ENCODE measurements around the gene CACNA1A.

Gene CACNA1A

GRCh38 chr19:13301627-13302334 is 204.5 kb downstream of the CACNA1A start:
- DNase-seq, result no peak

GRCh38 chr19:13300421-13301030 is 205.8 kb downstream of the CACNA1A start:
- DNase-seq, result no peak

- no peak for DNase-seq
Observed at GRCh38 chr19:13299838-13300237, 206.4 kb downstream of the CACNA1A start.

GRCh38 chr19:13298565-13299481 is 207.5 kb downstream of the CACNA1A start:
- DNase-seq, result no peak

- no peak for DNase-seq
Observed at GRCh38 chr19:13297023-13297422, 209.3 kb downstream of the CACNA1A start.

GRCh38 chr19:13294812-13295567 is 211.3 kb downstream of the CACNA1A start:
- DNase-seq, result no peak

- DNase-seq, result no peak
Observed at GRCh38 chr19:13291913-13292312, 214.4 kb downstream of the CACNA1A start.

- DNase-seq, result no peak
Observed at GRCh38 chr19:13290741-13291140, 215.5 kb downstream of the CACNA1A start.

- DNase-seq, result no peak
Observed at GRCh38 chr19:13289295-13289694, 217.0 kb downstream of the CACNA1A start.

- no peak for DNase-seq
Observed at GRCh38 chr19:13286195-13286985, 219.9 kb downstream of the CACNA1A start.

GRCh38 chr19:13284929-13285928 is 221.1 kb downstream of the CACNA1A start:
- no peak for DNase-seq

GRCh38 chr19:13283871-13284270 is 222.4 kb downstream of the CACNA1A start:
- DNase-seq, result no peak

- no peak for DNase-seq
Observed at GRCh38 chr19:13282486-13283065, 223.7 kb downstream of the CACNA1A start.

GRCh38 chr19:13281567-13282291 is 224.6 kb downstream of the CACNA1A start:
- DNase-seq, result no peak

- peak; percentile 53 for DNase-seq
Observed at GRCh38 chr19:13277104-13277809, 229.0 kb downstream of the CACNA1A start.

GRCh38 chr19:13275016-13275722 is 231.1 kb downstream of the CACNA1A start:
- no peak for DNase-seq

GRCh38 chr19:13270514-13271105 is 235.7 kb downstream of the CACNA1A start:
- DNase-seq, result no peak

GRCh38 chr19:13269348-13269747 is 236.9 kb downstream of the CACNA1A start:
- DNase-seq, result no peak

Data from CD4-positive, alpha-beta T cell treated with Interferon gamma for 1 hour (primary cell).